ENCODE results near the gene CLDN25. TPM values are rescaled to one million over a fixed set of nuclear protein-coding genes. Genes with fewer than 3 reads are reported as not detected.

The CLDN25 gene
- total RNA-seq = not detected in 2 replicates

GRCh38 chr11:113779496-113779895 lies at the start of gene CLDN25:
CLDN25 (plus strand) TSS chr11:113779796; CDS start chr11:113779796, 0 bp downstream.

GRCh38 chr11:113773416-113774173 lies 6.0 kb upstream of the CLDN25 start, which contains the start of gene ZW10:
ZW10 (minus strand) TSS chr11:113773692; CDS start chr11:113773666, 26 bp downstream.

Other genes starting within 250 kb of the CLDN25 start
- gene TMPRSS5, start 73.5 kb upstream of the CLDN25 start, total RNA-seq = not detected in 2 replicates
- 11.7 and 20.1 TPM in 2 replicates for gene ZW10, start 6.1 kb upstream of the CLDN25 start, total RNA-seq
- gene USP28, start 95.8 kb downstream of the CLDN25 start, total RNA-seq = 26.2 and 37.3 TPM in 2 replicates
- not detected in 2 replicates for gene HTR3B, start 125.0 kb downstream of the CLDN25 start, total RNA-seq
- not detected in 2 replicates for gene HTR3A, start 195.3 kb downstream of the CLDN25 start, total RNA-seq

Measured in hair follicular keratinocyte (primary cell).